ENCODE results near the gene VPS37D.

- TF ChIP-seq CTCF (IDR thresholded peaks at IDR 0.05) (no peak), POLR2AphosphoS5 (IDR thresholded peaks at IDR 0.05; ENCODE audit: low read depth, low read length) (no peak)
Measured at GRCh38 chr7:73671322-73671661, 3.7 kb downstream of the VPS37D start.
